Measurements from ENCODE around the gene TSC22D2.

Gene TSC22D2

DNA sequence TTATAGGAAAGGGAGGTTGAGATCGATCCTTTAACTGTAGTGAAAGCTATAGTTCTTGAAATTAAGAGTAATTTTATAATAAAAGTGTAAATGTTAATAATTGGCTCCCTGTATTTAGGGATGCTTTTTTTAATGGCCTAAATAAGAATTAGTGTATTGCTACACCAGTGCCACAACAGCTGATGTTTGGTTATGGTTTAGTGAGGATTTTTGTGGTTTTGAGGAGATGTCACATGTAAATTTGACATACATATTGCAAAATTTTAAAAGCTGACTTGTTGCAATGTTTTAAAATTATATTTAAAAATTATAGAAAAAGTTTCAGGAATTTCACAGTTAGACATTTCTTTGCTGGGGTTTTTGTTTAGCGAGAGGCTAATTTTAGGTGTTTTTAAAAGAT, 3.9 kb downstream of the TSC22D2 start:
- TF ChIP-seq NFIC (IDR thresholded peaks at IDR 0.05) (no peak), CREB1 (IDR thresholded peaks at IDR 0.05; ENCODE audit: low read depth) (no peak), ZBTB7A (IDR thresholded peaks at IDR 0.05; ENCODE audit: low read depth) (no peak), FOXM1 (IDR thresholded peaks at IDR 0.05; ENCODE audit: borderline replicate concordance, low read depth) (no peak), EGR1 (IDR thresholded peaks at IDR 0.05) (no peak), TCF12 (IDR thresholded peaks at IDR 0.05; ENCODE audit: low read depth) (no peak), TAF1 (IDR thresholded peaks at IDR 0.05; ENCODE audit: low read depth) (no peak), EP300 (IDR thresholded peaks at IDR 0.05; ENCODE audit: borderline replicate concordance) (no peak), CEBPB (IDR thresholded peaks at IDR 0.05) (no peak), RAD21 (IDR thresholded peaks at IDR 0.05; ENCODE audit: low read depth) (no peak), TEAD4 (IDR thresholded peaks at IDR 0.05) (no peak), YY1 (IDR thresholded peaks at IDR 0.05; ENCODE audit: low read depth) (no peak)
- TF ChIP-seq, protein P1, sequence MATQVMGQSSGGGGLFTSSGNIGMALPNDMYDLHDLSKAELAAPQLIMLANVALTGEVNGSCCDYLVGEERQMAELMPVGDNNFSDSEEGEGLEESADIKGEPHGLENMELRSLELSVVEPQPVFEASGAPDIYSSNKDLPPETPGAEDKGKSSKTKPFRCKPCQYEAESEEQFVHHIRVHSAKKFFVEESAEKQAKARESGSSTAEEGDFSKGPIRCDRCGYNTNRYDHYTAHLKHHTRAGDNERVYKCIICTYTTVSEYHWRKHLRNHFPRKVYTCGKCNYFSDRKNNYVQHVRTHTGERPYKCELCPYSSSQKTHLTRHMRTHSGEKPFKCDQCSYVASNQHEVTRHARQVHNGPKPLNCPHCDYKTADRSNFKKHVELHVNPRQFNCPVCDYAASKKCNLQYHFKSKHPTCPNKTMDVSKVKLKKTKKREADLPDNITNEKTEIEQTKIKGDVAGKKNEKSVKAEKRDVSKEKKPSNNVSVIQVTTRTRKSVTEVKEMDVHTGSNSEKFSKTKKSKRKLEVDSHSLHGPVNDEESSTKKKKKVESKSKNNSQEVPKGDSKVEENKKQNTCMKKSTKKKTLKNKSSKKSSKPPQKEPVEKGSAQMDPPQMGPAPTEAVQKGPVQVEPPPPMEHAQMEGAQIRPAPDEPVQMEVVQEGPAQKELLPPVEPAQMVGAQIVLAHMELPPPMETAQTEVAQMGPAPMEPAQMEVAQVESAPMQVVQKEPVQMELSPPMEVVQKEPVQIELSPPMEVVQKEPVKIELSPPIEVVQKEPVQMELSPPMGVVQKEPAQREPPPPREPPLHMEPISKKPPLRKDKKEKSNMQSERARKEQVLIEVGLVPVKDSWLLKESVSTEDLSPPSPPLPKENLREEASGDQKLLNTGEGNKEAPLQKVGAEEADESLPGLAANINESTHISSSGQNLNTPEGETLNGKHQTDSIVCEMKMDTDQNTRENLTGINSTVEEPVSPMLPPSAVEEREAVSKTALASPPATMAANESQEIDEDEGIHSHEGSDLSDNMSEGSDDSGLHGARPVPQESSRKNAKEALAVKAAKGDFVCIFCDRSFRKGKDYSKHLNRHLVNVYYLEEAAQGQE (IDR thresholded peaks at IDR 0.05; ENCODE audit: low read depth): no peak
- TF ChIP-seq, protein P2, sequence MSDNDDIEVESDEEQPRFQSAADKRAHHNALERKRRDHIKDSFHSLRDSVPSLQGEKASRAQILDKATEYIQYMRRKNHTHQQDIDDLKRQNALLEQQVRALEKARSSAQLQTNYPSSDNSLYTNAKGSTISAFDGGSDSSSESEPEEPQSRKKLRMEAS (IDR thresholded peaks at IDR 0.05): no peak
- TF ChIP-seq, protein P3, sequence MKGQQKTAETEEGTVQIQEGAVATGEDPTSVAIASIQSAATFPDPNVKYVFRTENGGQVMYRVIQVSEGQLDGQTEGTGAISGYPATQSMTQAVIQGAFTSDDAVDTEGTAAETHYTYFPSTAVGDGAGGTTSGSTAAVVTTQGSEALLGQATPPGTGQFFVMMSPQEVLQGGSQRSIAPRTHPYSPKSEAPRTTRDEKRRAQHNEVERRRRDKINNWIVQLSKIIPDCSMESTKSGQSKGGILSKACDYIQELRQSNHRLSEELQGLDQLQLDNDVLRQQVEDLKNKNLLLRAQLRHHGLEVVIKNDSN (IDR thresholded peaks at IDR 0.05): no peak

DNA sequence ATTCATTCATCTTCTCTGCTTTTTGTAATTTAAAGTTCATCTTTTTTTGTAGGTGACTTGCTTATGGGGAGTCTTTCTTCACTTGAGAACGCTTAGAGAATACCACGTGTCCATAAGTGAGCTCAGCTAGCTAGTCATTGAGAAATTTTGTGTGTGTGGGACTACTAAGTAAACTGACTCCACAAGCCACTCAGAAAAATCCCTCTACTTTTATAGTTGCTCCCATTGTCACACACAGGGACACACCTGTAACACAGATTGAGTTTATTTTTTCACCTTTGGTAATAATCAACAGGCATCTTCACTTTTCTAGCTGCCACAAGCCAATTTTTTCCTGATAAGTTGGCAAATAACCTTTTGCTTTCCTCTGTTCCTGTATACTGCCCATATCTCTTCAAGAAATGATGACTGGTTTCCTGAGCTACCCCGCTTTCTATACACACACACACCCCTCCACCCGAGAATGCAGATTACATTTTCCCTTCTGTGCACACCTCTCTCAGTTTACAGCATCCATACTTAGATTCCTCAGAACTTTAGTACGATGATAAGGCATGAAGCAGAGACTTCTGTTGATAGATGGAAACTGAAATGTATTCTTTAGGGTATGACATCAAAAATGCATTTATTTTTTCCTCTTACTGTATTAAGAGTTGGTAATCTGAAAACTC, 4.6 kb downstream of the TSC22D2 start:
- TF ChIP-seq CEBPB (IDR thresholded peaks at IDR 0.05): no peak
- TF ChIP-seq EP300 (IDR thresholded peaks at IDR 0.05; ENCODE audit: borderline replicate concordance): no peak
- no peak for TF ChIP-seq EGR1 (IDR thresholded peaks at IDR 0.05)
- TF ChIP-seq, protein P2 (IDR thresholded peaks at IDR 0.05): no peak
- TF ChIP-seq YY1 (IDR thresholded peaks at IDR 0.05; ENCODE audit: low read depth): no peak
- no peak for TF ChIP-seq RAD21 (IDR thresholded peaks at IDR 0.05; ENCODE audit: low read depth)
- TF ChIP-seq NFIC (IDR thresholded peaks at IDR 0.05): no peak
- no peak for TF ChIP-seq TCF12 (IDR thresholded peaks at IDR 0.05; ENCODE audit: low read depth)
- no peak for TF ChIP-seq TAF1 (IDR thresholded peaks at IDR 0.05; ENCODE audit: low read depth)
- TF ChIP-seq, protein P3 (IDR thresholded peaks at IDR 0.05): no peak
- TF ChIP-seq TEAD4 (IDR thresholded peaks at IDR 0.05): no peak
- no peak for TF ChIP-seq FOXM1 (IDR thresholded peaks at IDR 0.05; ENCODE audit: borderline replicate concordance, low read depth)
- no peak for TF ChIP-seq ZBTB7A (IDR thresholded peaks at IDR 0.05; ENCODE audit: low read depth)
- TF ChIP-seq CREB1 (IDR thresholded peaks at IDR 0.05; ENCODE audit: low read depth): no peak
- TF ChIP-seq, protein P1 (IDR thresholded peaks at IDR 0.05; ENCODE audit: low read depth): no peak

DNA sequence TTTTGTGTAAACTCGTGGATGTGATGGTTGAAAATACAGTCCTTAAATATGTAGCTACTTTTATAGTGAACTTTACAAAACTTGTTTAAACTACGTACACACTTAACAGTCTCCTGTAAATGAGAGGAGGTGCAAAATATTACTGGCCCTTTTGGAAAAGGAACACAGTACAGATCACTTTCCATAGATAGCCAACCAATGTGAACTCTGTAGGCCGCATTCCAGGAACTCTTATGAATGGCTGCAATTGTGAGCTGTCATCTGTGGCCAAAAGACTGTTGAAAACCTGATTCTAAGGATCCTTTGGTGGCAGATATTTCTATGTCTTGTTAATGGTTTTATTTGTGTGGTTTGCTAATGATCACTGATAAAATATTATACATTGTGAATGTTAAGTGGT, 6.2 kb downstream of the TSC22D2 start:
- TF ChIP-seq TEAD4 (IDR thresholded peaks at IDR 0.05) (peak; percentile 43; the same call in 1 of the 2 replicates), YY1 (IDR thresholded peaks at IDR 0.05; ENCODE audit: low read depth) (no peak)

DNA sequence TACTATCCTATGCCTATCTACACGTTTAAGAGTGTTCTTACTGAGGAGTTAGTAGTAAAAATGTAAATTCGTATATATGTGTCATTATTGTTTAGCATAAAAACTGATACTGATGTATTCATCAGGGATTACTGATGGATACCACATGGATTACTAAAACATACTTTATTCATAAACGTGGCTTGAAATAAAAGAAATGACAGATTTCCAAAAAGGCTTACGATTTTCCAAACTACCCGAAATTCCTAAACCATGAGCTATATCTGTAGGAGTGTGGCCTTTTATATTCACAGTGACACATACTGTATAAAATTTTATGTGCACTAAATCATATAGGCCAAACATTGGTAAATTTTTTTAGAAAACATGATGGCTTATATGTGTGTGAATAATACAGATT, 6.9 kb downstream of the TSC22D2 start:
- TF ChIP-seq FOXM1 (IDR thresholded peaks at IDR 0.05; ENCODE audit: borderline replicate concordance, low read depth) (no peak), NFIC (IDR thresholded peaks at IDR 0.05) (no peak), EGR1 (IDR thresholded peaks at IDR 0.05) (no peak), TAF1 (IDR thresholded peaks at IDR 0.05; ENCODE audit: low read depth) (no peak), CREB1 (IDR thresholded peaks at IDR 0.05; ENCODE audit: low read depth) (no peak), YY1 (IDR thresholded peaks at IDR 0.05; ENCODE audit: low read depth) (no peak), CEBPB (IDR thresholded peaks at IDR 0.05) (no peak), TCF12 (IDR thresholded peaks at IDR 0.05; ENCODE audit: low read depth) (no peak), ZBTB7A (IDR thresholded peaks at IDR 0.05; ENCODE audit: low read depth) (no peak), EP300 (IDR thresholded peaks at IDR 0.05; ENCODE audit: borderline replicate concordance) (no peak)
- TF ChIP-seq, protein P2 (IDR thresholded peaks at IDR 0.05): no peak

DNA sequence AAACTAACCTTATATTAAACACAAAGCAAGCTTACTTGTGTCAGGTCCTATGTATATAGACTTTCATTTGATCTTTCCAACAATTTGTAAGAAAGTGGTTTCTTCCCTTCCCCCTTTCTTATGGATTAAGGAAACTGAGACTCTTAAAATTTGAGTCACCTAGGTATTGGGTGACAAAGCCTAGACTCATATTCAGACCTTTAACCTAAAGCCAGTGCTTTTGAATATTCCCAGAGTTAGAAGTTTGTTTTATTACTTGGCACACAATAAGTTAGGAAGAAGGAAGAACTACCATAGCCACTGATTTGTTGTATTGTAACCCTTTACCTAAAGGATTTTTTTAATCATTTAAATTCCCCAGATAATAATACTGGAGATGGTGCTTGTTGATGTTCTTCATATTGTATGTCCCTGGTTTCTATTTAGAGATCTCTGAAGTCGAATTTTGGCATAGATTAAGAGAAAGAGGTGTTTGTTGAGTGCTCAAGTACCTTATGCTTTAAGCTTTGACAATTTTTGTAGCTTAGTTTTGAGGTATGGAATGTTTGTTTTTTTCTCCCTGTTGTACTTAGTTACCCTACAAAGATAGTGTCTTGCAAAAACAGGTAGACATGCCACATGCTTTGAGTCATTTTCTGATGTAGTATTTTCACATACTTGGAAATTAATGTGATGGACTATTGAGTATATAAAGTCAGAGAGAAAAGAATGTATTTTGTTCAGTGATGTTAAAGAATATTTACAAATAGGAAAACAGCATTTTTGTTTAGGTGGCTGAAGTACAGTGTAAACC, 11.2 kb downstream of the TSC22D2 start:
- TF ChIP-seq CEBPB (IDR thresholded peaks at IDR 0.05) (no peak), EGR1 (IDR thresholded peaks at IDR 0.05) (no peak), EP300 (IDR thresholded peaks at IDR 0.05; ENCODE audit: borderline replicate concordance) (no peak), TAF1 (IDR thresholded peaks at IDR 0.05; ENCODE audit: low read depth) (no peak), TEAD4 (IDR thresholded peaks at IDR 0.05) (no peak), FOXM1 (IDR thresholded peaks at IDR 0.05; ENCODE audit: borderline replicate concordance, low read depth) (no peak), TCF12 (IDR thresholded peaks at IDR 0.05; ENCODE audit: low read depth) (no peak), NFIC (IDR thresholded peaks at IDR 0.05) (no peak)
- TF ChIP-seq, protein P2 (IDR thresholded peaks at IDR 0.05): no peak
